CD4-positive, alpha-beta T cell treated with Interleukin-15 for 4 hours (primary cell): Measurements from ENCODE around the gene CXXC5.

Experiments
- DNase-seq: peaks from one replicate; pipeline ENCODE4 v3.0.0-alpha.2; 2020; ENCODE audit warnings: low spot score

CXXC5 gene

DNA sequence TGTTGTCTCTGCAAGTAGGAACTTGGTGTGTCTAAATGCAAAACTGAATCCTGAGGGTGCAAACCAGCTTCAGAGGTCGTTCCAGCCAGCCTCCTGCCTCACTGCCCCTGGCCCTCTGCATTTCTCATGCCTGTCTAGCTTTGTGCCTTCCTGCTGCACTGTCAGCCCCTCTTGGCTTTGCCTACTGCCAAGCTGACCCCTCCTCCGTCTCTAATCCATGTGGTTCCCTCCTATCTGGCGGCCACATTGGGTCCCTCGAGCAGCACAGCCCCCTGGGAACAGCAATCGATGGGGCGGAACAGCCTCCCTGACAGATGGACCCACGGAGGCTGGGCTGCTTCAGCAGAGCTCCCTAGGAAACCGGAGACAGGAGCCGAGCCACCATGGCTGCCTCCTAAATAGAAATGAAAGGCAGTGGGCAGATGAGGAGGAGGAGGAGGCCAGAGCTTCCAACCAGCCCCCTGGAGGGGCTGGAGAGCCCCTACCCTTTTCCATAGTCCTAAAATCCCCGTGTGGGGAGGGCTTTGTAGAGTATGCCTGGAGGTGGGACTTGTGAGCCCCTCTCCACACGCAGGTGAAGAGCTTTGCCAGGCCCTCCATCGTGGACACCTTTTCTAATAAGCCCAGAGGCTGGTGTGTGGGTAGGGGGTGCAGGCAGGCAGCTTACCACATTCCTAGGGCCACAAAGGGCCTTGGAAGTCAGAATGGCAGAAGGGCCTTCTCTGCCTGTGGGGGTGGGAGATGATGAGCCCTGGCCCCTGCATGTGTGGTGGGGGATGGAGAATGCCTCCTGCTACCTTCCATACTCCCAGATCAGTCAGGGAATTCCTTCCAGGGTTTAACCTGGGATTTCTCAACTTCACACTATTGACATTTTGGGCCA, 9.2 kb upstream of the CXXC5 start:
- DNase-seq: no peak

DNA sequence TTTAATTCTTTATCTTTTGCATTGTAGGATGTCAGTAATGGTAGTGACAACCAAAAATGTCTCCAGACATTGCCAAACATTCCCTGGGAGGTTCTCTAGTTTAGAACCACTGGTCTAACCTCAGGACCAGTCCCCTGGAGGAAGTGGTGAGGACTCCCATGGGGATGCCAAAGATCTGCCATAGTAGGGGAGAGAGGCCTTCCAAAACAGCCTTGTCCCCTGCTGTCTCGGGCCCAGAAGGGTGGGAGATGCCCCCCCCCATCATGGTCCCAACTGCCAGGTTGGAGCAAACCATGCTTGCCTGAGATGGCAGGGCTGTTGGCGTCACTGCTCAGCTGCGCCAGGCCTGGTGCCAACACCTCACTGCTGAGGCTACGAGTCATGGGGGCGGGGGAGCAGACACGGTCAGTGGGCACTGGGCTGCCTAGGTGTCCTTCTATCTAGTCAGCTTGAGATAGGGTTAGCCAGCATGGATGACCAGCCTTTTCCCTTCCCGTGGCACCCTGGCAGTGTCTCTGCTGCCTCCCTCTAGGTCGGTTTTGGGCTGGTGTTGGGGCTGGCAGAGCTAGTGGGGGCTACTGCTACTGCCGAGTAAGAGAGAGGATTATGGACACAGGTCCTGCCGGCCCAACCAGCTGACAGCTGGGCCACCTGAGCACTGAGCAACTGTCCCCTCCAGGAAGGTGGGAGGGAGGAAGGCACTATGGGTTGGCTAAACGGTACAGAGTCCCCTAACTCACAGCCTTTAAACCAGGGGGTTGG, 8.3 kb upstream of the CXXC5 start:
- DNase-seq: no peak

- DNase-seq: no peak
Observed at GRCh38 chr5:139640421-139641115, 7.6 kb upstream of the CXXC5 start.

DNA sequence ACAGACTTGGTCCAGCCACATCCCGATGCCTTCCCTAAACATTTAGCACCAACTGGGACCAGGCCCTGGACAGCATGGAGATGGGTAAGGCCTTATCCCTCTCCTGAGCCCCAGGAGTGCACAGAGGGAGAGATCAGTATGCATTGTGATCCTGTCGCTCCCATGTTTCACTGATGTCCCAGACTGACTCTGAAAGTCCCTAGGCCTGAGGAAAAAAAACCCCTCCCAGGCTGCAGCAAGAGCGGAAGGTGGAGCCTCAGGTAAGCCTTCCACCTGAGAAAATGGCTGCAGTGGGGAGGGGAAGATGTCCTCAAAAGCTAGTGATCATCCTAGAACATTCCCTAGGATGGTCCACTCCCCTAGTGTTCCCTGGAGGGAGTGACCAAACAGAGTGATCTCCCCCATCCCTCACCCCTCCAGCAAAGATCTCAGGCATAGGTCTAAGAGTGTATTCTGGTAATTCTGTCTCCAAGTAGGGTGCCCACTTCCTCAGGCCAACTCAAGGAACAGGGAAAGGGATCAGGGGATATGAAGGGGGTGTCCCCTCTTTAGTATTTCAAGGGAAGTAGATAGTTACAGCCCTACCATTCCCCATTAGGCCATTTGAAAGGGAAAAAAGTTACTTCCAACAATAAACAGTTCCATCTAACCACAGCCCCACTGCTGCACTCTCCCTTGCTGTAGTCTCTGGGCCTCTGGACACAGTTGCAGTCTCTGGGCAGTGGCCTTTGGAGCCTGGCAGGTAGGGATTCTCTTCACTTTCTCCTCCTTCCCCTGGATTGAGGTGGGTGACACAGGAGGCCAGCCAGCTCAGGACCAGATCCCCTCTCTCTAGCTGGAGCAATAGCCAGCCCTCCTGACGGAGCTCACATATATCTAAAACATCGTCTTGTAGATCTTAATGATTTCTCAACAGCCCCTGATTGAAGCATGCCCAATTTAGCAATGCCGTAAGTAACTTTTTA, 6.8 kb upstream of the CXXC5 start:
- DNase-seq: no peak

DNA sequence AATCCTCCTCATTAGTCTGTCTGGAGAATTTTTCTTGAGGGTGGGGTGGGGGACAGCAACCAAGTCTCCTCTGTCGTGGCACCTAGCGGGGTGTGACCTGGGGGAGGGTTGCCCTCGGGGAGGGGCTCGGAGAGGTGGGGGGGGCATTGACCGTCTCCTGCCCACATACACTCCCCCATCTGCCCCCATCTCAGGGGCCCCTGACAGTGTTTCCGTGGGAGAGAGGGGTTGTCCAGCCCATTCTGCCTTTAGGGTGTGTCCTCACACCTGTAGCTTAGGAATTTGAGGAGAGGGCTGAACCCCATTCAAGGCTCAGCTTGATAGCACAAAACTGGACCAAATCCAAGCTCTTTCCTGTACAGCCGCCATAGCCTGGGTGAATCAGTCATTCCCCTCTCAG, 5.9 kb upstream of the CXXC5 start:
- DNase-seq: no peak

GRCh38 chr5:139642891-139643871, 5.0 kb upstream of the CXXC5 start:
- DNase-seq: no peak

- no peak for DNase-seq
Observed at GRCh38 chr5:139644001-139644456, 4.1 kb upstream of the CXXC5 start.

GRCh38 chr5:139644646-139645429, 3.3 kb upstream of the CXXC5 start:
- DNase-seq: no peak

GRCh38 chr5:139645430-139645871, 2.7 kb upstream of the CXXC5 start:
- DNase-seq: no peak

GRCh38 chr5:139646111-139646510, 2.0 kb upstream of the CXXC5 start:
- no peak for DNase-seq

DNA sequence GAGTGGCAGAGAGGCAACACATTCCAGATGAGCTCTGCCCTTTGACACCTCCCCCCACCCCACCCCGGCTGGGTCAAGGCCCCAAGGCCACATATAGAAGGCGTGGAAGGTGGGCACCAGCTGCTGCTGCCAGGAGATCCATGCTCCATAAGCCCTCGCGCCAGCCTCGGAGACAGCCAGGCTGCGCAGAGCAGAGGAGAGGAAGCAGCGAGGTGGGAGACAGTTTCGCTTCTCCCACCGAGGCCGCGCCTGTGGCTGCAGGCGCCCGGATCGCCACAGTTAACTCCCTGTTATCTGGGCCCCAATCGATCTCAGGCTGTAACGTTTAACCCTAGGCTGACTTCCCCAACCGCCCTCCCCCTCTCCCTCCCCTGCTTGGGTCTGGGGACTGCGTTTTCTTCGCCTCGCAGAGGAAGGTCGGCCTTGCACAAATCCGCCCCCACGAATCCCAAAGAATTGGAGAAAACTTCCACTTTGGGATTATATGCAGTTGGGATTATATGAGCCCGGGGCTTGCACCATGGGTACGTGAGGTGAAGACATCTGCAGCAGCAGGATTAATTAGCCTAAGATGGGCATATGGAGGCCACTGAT, 1.1 kb upstream of the CXXC5 start:
- DNase-seq: no peak

DNA sequence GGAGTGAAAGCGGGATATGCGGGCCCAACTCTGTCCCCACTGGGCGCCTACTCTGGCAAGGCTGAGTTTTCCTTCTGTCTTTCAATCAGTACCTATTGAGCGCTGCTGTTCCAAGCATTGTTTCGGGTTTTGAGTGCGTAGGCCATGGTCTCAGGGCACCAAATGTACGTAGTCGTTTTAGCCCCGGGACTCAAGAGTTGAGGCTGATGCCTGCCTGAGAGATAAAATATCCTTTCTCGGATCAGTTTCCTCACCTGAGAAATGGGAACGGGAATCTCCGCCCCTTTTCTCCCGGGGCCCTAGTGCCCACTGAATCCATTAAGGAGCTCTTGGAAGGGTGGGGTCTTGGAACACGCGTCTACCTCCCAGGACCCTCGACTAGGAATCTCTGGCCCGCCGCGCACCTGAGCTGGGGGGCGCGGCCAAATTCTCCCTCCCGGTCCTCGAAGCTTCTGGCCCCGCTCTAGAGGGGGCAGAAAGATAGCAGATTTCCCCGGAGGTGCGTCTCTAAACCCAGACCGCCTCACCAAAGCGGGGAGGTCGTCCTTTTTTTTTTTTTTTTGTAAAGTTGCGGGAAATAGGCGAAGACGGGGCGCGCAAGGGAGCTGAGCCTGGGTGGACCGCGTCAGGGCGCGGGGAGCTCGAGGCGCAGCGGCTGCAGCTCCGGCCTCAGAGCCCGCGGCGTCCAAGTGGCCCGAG, 494 bp upstream of the CXXC5 start:
- no peak for DNase-seq

- no peak for DNase-seq
Observed at GRCh38 chr5:139649082-139649991, 1.2 kb downstream of the CXXC5 start.

- DNase-seq: no peak
Observed at GRCh38 chr5:139650031-139650688, 2.0 kb downstream of the CXXC5 start.

- DNase-seq: no peak
Observed at GRCh38 chr5:139650689-139651042, 2.5 kb downstream of the CXXC5 start.

- DNase-seq: no peak
Observed at GRCh38 chr5:139651043-139651834, 3.1 kb downstream of the CXXC5 start.
